DMS114 treated with DMSO at 0.1 percent for 48 hours (cell line): ENCODE results near the gene ZNF423.
"Not testable (repeated sequence)": the region's sequence is repeated elsewhere in the genome, so short reads cannot be mapped to it uniquely, and the experiment has no call there.

Experiments used
- DNase-seq: peaks from one replicate; lab custom pipeline; 2025; ENCODE audit not compliant: unreplicated experiment; lab: John Stamatoyannopoulos, UW

The ZNF423 gene

GRCh38 chr16:49698931-49699840, 156.7 kb downstream of the ZNF423 start:
- no peak for DNase-seq

- no peak for DNase-seq
These were observed 157.5 kb downstream of the ZNF423 start for GRCh38 chr16:49698453-49698815.

GRCh38 chr16:49697631-49698452, 158.1 kb downstream of the ZNF423 start:
- DNase-seq: no peak

- DNase-seq: no peak
These were observed 159.4 kb downstream of the ZNF423 start for GRCh38 chr16:49696414-49697101.

- no peak for DNase-seq
These were observed 160.0 kb downstream of the ZNF423 start for GRCh38 chr16:49695782-49696413.

- DNase-seq: no peak
These were observed 162.5 kb downstream of the ZNF423 start for GRCh38 chr16:49693445-49693844.

- no peak for DNase-seq
These were observed 165.1 kb downstream of the ZNF423 start for GRCh38 chr16:49690778-49691177.

- DNase-seq: no peak
These were observed 167.7 kb downstream of the ZNF423 start for GRCh38 chr16:49688036-49688697.

- DNase-seq: no peak
These were observed 168.4 kb downstream of the ZNF423 start for GRCh38 chr16:49687476-49688002.

- no peak for DNase-seq
These were observed 171.2 kb downstream of the ZNF423 start for GRCh38 chr16:49684696-49685095.

- no peak for DNase-seq
These were observed 173.2 kb downstream of the ZNF423 start for GRCh38 chr16:49682577-49683165.

GRCh38 chr16:49681217-49681883, 174.6 kb downstream of the ZNF423 start:
- no peak for DNase-seq

GRCh38 chr16:49679095-49679494, 176.8 kb downstream of the ZNF423 start:
- no peak for DNase-seq

- not testable (repeated sequence) for DNase-seq
These were observed 178.3 kb downstream of the ZNF423 start for GRCh38 chr16:49677661-49678060.

GRCh38 chr16:49675413-49675812, 180.5 kb downstream of the ZNF423 start:
- DNase-seq: no peak

GRCh38 chr16:49674990-49675389, 180.9 kb downstream of the ZNF423 start:
- no peak for DNase-seq

- DNase-seq: no peak
These were observed 181.5 kb downstream of the ZNF423 start for GRCh38 chr16:49674351-49674851.

GRCh38 chr16:49673442-49673841, 182.5 kb downstream of the ZNF423 start:
- DNase-seq: no peak

GRCh38 chr16:49672753-49673152, 183.2 kb downstream of the ZNF423 start:
- DNase-seq: no peak
